ENCODE results near the gene CDH4. TPM values are rescaled to one million over a fixed set of nuclear protein-coding genes. Genes with fewer than 3 reads are reported as not detected.

Gene CDH4
- total RNA-seq, 1 experiment from 2014 or later = 5.3 TPM

- Mint-ChIP-seq H3K27me3 (ENCODE audit: low read depth) (peaks cover 35% of the 10 kb centered on the region), H3K36me3 (no peaks in the 10 kb centered on the region), H3K4me1 (no peaks in the 10 kb centered on the region; the same call in 1 of the 2 replicates), H3K9me3 (peaks cover 15% of the 10 kb centered on the region), H3K27ac (no peak overlapping the region), H3K4me3 (no peak overlapping the region)
- ChIA-PET POLR2A (interaction anchor here (0.8 kb wide), 1 partner anchor 139 kb away, joined by 3 read pairs; no protein-coding TSS in a partner anchor), CTCF (interaction anchor here (0.6 kb wide), 1 partner anchor 346 kb away, joined by 3 read pairs; no protein-coding TSS in a partner anchor)
- no peak for DNase-seq (ENCODE audit: low spot score)
- ATAC-seq = no peak
- no peak for TF ChIP-seq SP1 (CRISPR knock-in tag; conservative IDR thresholded peaks at IDR 0.05)
These were observed 323.3 kb downstream of the CDH4 start for GRCh38 chr20:61575151-61575937.

- ChIA-PET POLR2A (no interaction called here), CTCF (no interaction called here)
- H3K4me1 Mint-ChIP-seq = no peaks in the 10 kb centered on the region
These were observed 324.3 kb downstream of the CDH4 start for GRCh38 chr20:61576372-61576771.

More at GRCh38 chr20:61576372-61576771, 324.3 kb downstream of the CDH4 start:
- H3K4me3 Mint-ChIP-seq = no peak overlapping the region
- no peaks in the 10 kb centered on the region for H3K36me3 Mint-ChIP-seq
- H3K9me3 Mint-ChIP-seq = peaks cover 15% of the 10 kb centered on the region
- DNase-seq (ENCODE audit: low spot score) (no peak), ATAC-seq (no peak)
- no peak for TF ChIP-seq IRF1 (CRISPR knock-in tag; IDR thresholded peaks at IDR 0.05)
- TF ChIP-seq NR2C2 (CRISPR knock-in tag; IDR thresholded peaks at IDR 0.05) = no peak
- no peak for TF ChIP-seq ZNF396 (CRISPR knock-in tag; IDR thresholded peaks at IDR 0.05; ENCODE audit: borderline replicate concordance)
- no peak for TF ChIP-seq ETV6 (CRISPR knock-in tag; IDR thresholded peaks at IDR 0.05)
- no peak for TF ChIP-seq GRHL2 (CRISPR knock-in tag; IDR thresholded peaks at IDR 0.05; ENCODE audit: insufficient replicate concordance, severe bottlenecking)
- TF ChIP-seq STAT6 (CRISPR knock-in tag; conservative IDR thresholded peaks at IDR 0.05; ENCODE audit: low read depth) = no peak
- TF ChIP-seq ARID4B (CRISPR knock-in tag; IDR thresholded peaks at IDR 0.05; ENCODE audit: borderline replicate concordance) = no peak
- no peak for TF ChIP-seq ZNF671 (CRISPR knock-in tag; IDR thresholded peaks at IDR 0.05)
- no peak for TF ChIP-seq ZNF423 (CRISPR knock-in tag; IDR thresholded peaks at IDR 0.05)
- no peak for TF ChIP-seq ATF2 (CRISPR knock-in tag; IDR thresholded peaks at IDR 0.05; ENCODE audit: borderline replicate concordance, low read depth)
- no peak for TF ChIP-seq FOXP4 (CRISPR knock-in tag; IDR thresholded peaks at IDR 0.05)
- TF ChIP-seq TEAD4 (CRISPR knock-in tag; IDR thresholded peaks at IDR 0.05) = no peak
- no peak for TF ChIP-seq ZNF232 (CRISPR knock-in tag; IDR thresholded peaks at IDR 0.05)
- no peak for TF ChIP-seq JUN (CRISPR knock-in tag; IDR thresholded peaks at IDR 0.05)
- peaks cover 32% of the 10 kb centered on the region for H3K27me3 Mint-ChIP-seq (ENCODE audit: low read depth)
- no peak overlapping the region for H3K27ac Mint-ChIP-seq
